Progenitor cell of endocrine pancreas (in vitro differentiated cells): ENCODE results near the gene ARHGAP27. TPM values are rescaled to one million over a fixed set of nuclear protein-coding genes. Genes with fewer than 3 reads are reported as not detected.
A peak's percentile ranks its signal among the peaks of the same experiment; 100 is the strongest.

Experiments used
- DNase-seq: peaks from one replicate; pipeline ENCODE4 v3.0.0; 2021; ENCODE audit warnings: low spot score; ENCODE audit not compliant: unreplicated experiment
- H3K27ac Mint-ChIP-seq: 2 replicates; pipeline ENCODE4 v1.8.0; 2021; ENCODE audit warnings: mild to moderate bottlenecking, moderate library complexity, mixed read lengths
- H3K27me3 Mint-ChIP-seq: 2 replicates; pipeline ENCODE4 v1.8.0; 2021; ENCODE audit warnings: mixed read lengths
- H3K36me3 Mint-ChIP-seq: 2 replicates; pipeline ENCODE4 v1.8.0; 2022; ENCODE audit warnings: mixed read lengths; ENCODE audit not compliant: insufficient read depth
- H3K4me1 Mint-ChIP-seq: 2 replicates; pipeline ENCODE4 v1.8.0; 2021; ENCODE audit warnings: low read depth, mixed read lengths
- H3K4me3 Mint-ChIP-seq: 2 replicates; pipeline ENCODE4 v1.8.0; 2021; ENCODE audit warnings: low read depth, mild to moderate bottlenecking, moderate library complexity, mixed read lengths
- H3K9me3 Mint-ChIP-seq: 2 replicates; pipeline ENCODE4 v1.8.0; 2021; ENCODE audit warnings: low read depth, mixed read lengths
- total RNA-seq: library from RNA; stranded (reverse); gene quantifications from 2 replicates; pipeline ENCODE4 v1.2.1, GENCODE V29; 2021
- TF ChIP-seq, protein P1 (sequence below): fragments of 200-600 bp; sonication (generic); IDR thresholded peaks from one replicate; pipeline ENCODE4 v1.5.0; 2021; ENCODE audit warnings: antibody characterized with exemption, mild to moderate bottlenecking; ENCODE audit not compliant: unreplicated experiment

ARHGAP27 gene
- total RNA-seq, 1 donor from 2014 or later, result 7.6 TPM

DNA sequence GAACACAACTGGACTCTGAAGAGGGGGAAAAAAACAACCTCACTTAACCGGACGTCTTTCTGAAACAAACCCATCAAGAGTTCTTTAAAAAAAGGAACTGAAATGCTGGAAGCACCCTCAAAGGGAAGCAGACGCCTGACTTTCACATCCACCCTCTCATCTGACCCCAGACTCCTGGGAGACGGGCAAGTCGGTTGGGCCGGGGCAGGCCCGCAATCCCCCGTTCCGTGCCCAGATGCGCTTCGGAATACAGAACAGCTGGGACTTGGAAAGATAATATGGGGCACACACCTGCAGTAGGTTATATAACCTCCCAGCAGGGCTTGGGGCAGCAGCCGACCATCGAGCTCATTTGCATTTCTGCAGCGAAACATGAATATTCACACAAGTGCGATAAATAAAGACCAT lies 3.7 kb downstream of the ARHGAP27 start:
- H3K36me3 Mint-ChIP-seq, result no peaks in the 10 kb centered on the region
- peaks cover 54% of the 10 kb centered on the region for H3K27me3 Mint-ChIP-seq
- H3K4me1 Mint-ChIP-seq, result peaks cover 14% of the 10 kb centered on the region
- H3K4me3 Mint-ChIP-seq, result no peak overlapping the region
- TF ChIP-seq, protein P1, sequence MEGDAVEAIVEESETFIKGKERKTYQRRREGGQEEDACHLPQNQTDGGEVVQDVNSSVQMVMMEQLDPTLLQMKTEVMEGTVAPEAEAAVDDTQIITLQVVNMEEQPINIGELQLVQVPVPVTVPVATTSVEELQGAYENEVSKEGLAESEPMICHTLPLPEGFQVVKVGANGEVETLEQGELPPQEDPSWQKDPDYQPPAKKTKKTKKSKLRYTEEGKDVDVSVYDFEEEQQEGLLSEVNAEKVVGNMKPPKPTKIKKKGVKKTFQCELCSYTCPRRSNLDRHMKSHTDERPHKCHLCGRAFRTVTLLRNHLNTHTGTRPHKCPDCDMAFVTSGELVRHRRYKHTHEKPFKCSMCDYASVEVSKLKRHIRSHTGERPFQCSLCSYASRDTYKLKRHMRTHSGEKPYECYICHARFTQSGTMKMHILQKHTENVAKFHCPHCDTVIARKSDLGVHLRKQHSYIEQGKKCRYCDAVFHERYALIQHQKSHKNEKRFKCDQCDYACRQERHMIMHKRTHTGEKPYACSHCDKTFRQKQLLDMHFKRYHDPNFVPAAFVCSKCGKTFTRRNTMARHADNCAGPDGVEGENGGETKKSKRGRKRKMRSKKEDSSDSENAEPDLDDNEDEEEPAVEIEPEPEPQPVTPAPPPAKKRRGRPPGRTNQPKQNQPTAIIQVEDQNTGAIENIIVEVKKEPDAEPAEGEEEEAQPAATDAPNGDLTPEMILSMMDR, result no peak
- H3K27ac Mint-ChIP-seq, result no peak overlapping the region
- H3K9me3 Mint-ChIP-seq, result no peaks in the 10 kb centered on the region
- DNase-seq, result no peak

DNA sequence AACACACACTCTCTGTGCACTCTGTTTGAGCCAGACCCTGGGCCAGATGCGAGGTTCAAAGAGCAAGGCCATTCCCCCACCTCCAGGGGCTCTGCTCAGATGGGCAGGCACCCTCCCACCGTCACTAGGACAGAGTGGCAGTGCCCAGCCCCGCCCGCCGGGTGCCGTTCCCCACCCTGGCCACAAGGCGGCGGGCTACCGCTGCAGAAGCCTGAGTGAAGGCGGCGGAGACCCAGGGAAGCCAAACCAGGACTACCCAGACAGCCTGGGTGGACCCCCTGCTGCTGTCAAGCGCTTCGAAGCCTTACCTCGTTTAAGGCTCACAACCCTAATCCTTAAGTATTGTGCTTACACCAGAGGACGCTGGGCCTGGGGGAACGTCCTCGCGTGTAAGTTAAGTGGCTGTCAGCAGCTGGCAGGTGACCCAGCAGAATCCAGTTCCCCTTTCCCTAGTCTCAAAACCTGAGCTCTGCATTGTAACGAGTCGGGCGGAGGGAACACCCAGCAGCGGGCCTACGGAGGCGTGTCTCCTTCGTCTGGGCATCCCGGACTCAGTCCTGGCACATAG lies 4.5 kb downstream of the ARHGAP27 start:
- H3K9me3 Mint-ChIP-seq, result no peaks in the 10 kb centered on the region
- H3K27me3 Mint-ChIP-seq, result peaks cover 47% of the 10 kb centered on the region
- peak; percentile 81 for DNase-seq
- H3K4me3 Mint-ChIP-seq, result no peak overlapping the region
- no peaks in the 10 kb centered on the region for H3K36me3 Mint-ChIP-seq
- H3K27ac Mint-ChIP-seq, result no peak overlapping the region
- H3K4me1 Mint-ChIP-seq, result peaks cover 13% of the 10 kb centered on the region
- TF ChIP-seq, protein P1, result peak; percentile 99

DNA sequence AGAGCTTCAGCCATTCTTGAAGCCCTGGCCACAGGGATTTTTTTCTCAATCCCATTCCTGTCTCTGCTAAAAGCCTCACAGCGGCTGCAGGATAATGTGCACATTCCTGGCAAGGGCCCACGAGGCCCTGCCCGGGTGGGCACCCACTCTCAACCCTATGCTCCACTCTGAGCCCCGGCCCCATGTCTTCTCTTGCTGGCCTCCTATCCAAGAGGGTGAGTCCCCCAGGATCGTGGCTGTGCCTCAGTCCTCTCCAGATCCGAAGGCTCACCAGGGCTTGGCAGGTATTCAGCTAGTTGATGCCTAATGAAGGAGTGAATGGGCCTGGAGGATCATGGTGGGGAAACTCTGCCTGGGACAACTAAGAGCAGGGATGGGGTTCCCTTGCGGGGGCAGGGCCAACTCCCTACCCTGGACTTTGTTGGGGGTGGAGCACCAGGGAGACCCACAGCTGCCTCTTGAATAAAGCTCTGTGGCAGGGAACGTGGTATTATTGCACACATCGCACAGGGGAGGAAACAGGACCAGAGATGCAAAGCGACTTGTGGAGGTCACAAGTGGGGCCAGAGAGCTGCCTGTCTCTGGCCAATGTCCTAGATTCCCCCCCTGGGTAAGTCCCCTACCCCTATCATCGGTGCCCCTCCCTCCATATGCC lies 5.4 kb downstream of the ARHGAP27 start:
- Mint-ChIP-seq H3K27me3 (peaks cover 48% of the 10 kb centered on the region), H3K36me3 (no peaks in the 10 kb centered on the region), H3K4me3 (no peak overlapping the region), H3K4me1 (peaks cover 12% of the 10 kb centered on the region), H3K27ac (no peak overlapping the region), H3K9me3 (no peaks in the 10 kb centered on the region)
- DNase-seq, result no peak
- TF ChIP-seq, protein P1, result no peak

DNA sequence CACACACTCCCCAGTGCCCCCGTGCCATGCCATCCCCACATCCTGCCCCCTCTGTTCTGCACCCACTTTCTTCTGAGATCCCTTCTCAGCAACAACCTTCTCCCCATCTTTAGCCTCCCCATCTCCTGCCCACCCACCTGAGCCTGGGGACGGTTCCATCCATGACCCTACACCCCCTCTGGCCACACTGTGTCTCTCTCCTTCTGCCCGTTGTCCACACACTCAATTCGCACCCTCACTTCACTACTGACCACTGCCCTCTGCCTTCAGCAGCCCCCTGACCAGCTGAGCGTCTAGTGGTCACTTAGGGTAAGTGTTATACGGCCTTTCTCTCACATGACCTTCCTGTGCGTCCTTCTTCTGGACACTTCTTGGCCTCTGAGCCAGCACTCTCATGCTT lies 6.1 kb downstream of the ARHGAP27 start:
- Mint-ChIP-seq H3K4me1 (peaks cover 12% of the 10 kb centered on the region), H3K27me3 (peaks cover 51% of the 10 kb centered on the region), H3K4me3 (no peak overlapping the region), H3K36me3 (no peaks in the 10 kb centered on the region), H3K9me3 (no peaks in the 10 kb centered on the region), H3K27ac (peak overlapping the region; percentile 41)
- TF ChIP-seq, protein P1, result no peak
- DNase-seq, result no peak

DNA sequence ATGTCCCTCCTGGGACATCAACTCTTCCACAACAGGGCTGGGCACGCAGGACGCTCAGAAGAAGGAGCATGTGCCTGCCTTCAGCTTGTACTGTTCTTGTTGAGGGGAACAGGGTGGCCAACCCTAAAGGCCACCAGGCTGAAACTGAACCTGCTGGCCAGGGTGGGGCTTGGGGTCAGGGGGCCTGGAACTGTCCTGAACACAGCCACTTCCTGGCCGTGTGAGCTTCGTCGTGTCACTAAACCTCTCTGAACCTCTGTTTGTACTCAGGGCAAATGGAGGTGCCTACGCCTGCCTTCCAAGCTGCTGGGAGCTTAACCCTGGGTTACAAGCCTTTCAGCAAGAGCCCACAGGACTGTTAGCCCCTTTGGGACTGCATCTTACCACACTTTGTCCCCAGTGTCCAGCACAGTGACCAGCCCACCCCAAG lies 6.7 kb downstream of the ARHGAP27 start:
- TF ChIP-seq, protein P1, result no peak
- peaks cover 47% of the 10 kb centered on the region for H3K27me3 Mint-ChIP-seq
- no peak overlapping the region for H3K4me3 Mint-ChIP-seq

More for the DNA sequence above, 6.7 kb downstream of the ARHGAP27 start:
- Mint-ChIP-seq H3K27ac (no peak overlapping the region), H3K9me3 (no peaks in the 10 kb centered on the region), H3K36me3 (no peaks in the 10 kb centered on the region), H3K4me1 (peaks cover 12% of the 10 kb centered on the region)
- no peak for DNase-seq
